ENCODE measurements around the gene DPM2.

The DPM2 gene

GRCh38 chr9:127980060-127980705, 42.5 kb upstream of the DPM2 start:
- H2BK120ac ChIP-seq (ENCODE audit: low read depth, low read length) = no peak overlapping the region
- no CpG with 5 or more reads among the region's 61 CpGs for WGBS, 2 donors (ENCODE audit: extremely low coverage in 2 of 2, insufficient read length in 2 of 2, insufficient replicate concordance in 1 of 2)
- peak overlapping the region; percentile 44 for H2AK5ac ChIP-seq (ENCODE audit: low read depth, low read length)
- peaks cover 25 to 33% of the 10 kb centered on the region in 2 donors for H3K4me1 ChIP-seq (ENCODE audit: control insufficient read depth in 2 of 2, insufficient read depth in 1 of 2, low read depth in 1 of 2, low read length in 2 of 2)
- no peaks in the 10 kb centered on the region for H3K9me3 ChIP-seq (replicated peaks in 1 of 2; ENCODE audit: control insufficient read depth in 2 of 2, insufficient read depth in 1 of 2, low read depth in 1 of 2, low read length in 2 of 2)
- no peak overlapping the region for H4K8ac ChIP-seq (ENCODE audit: low read depth, low read length)
- H2BK5ac ChIP-seq (ENCODE audit: low read length) = peak overlapping the region; percentile 61
- peaks cover 0 to 9% of the 10 kb centered on the region in 2 donors for H3K36me3 ChIP-seq (replicated peaks in 1 of 2; ENCODE audit: control insufficient read depth in 2 of 2, insufficient read depth in 2 of 2, low read length in 2 of 2)
- H3K4me3 ChIP-seq (ENCODE audit: low read length in 2 of 2) = peak overlapping the region; percentile 76 to 93
- H3K23ac ChIP-seq (ENCODE audit: low read depth, low read length, poor library complexity) = peak overlapping the region; percentile 77
- no peaks in the 10 kb centered on the region for H3K27me3 ChIP-seq (ENCODE audit: control insufficient read depth in 3 of 3, insufficient read depth in 3 of 3, low read depth in 1 of 3, low read length in 3 of 3)
- H2BK15ac ChIP-seq (ENCODE audit: low read length) = no peak overlapping the region
- peak overlapping the region; percentile 93 for H3K4me2 ChIP-seq (ENCODE audit: insufficient read depth, low read length, poor library complexity, severe bottlenecking)
- H3K18ac ChIP-seq (ENCODE audit: low read length) = peak overlapping the region; percentile 94
- peak overlapping the region; percentile 57 for H3K4ac ChIP-seq (ENCODE audit: low read length)
- DNase-seq (ENCODE audit: low spot score) = peak; percentile 32
- H3K14ac ChIP-seq (ENCODE audit: low read length) = peak overlapping the region; percentile 66
- no peaks in the 10 kb centered on the region for H3K79me1 ChIP-seq (ENCODE audit: low read depth, low read length)
- peak overlapping the region; percentile 96 for H3K9ac ChIP-seq (ENCODE audit: low read depth, low read length, poor library complexity)
- H3K27ac ChIP-seq (replicated peaks; ENCODE audit: low read length) = peak overlapping the region; percentile 86
- no peak overlapping the region for H2BK12ac ChIP-seq (ENCODE audit: low read length)
- H4K91ac ChIP-seq (ENCODE audit: low read depth, low read length, poor library complexity) = no peak overlapping the region
- H2AFZ ChIP-seq (ENCODE audit: low read length) = peak overlapping the region; percentile 73

GRCh38 chr9:127979333-127980059, 41.8 kb upstream of the DPM2 start:
- Histone ChIP-seq H3K14ac (ENCODE audit: low read length) (peak overlapping the region; percentile 66), H3K36me3 (replicated peaks in 1 of 2; ENCODE audit: control insufficient read depth in 2 of 2, insufficient read depth in 2 of 2, low read length in 2 of 2) (peaks cover 0 to 9% of the 10 kb centered on the region in 2 donors), H3K9ac (ENCODE audit: low read depth, low read length, poor library complexity) (peak overlapping the region; percentile 93), H2BK5ac (ENCODE audit: low read length) (peak overlapping the region; percentile 61), H3K4me2 (ENCODE audit: insufficient read depth, low read length, poor library complexity, severe bottlenecking) (peak overlapping the region; percentile 93), H3K4ac (ENCODE audit: low read length) (no peak overlapping the region), H4K91ac (ENCODE audit: low read depth, low read length, poor library complexity) (no peak overlapping the region), H3K23ac (ENCODE audit: low read depth, low read length, poor library complexity) (peak overlapping the region; percentile 77), H2AFZ (ENCODE audit: low read length) (no peak overlapping the region), H3K27ac (replicated peaks; ENCODE audit: low read length) (peak overlapping the region; percentile 41), H3K79me1 (ENCODE audit: low read depth, low read length) (peaks cover 6% of the 10 kb centered on the region), H3K27me3 (ENCODE audit: control insufficient read depth in 3 of 3, insufficient read depth in 3 of 3, low read depth in 1 of 3, low read length in 3 of 3) (no peaks in the 10 kb centered on the region), H3K18ac (ENCODE audit: low read length) (peak overlapping the region; percentile 52), H2BK120ac (ENCODE audit: low read depth, low read length) (no peak overlapping the region), H2BK15ac (ENCODE audit: low read length) (no peak overlapping the region), H2BK12ac (ENCODE audit: low read length) (no peak overlapping the region), H3K4me1 (ENCODE audit: control insufficient read depth in 2 of 2, insufficient read depth in 1 of 2, low read depth in 1 of 2, low read length in 2 of 2) (peaks cover 25 to 38% of the 10 kb centered on the region in 2 donors), H3K9me3 (replicated peaks in 1 of 2; ENCODE audit: control insufficient read depth in 2 of 2, insufficient read depth in 1 of 2, low read depth in 1 of 2, low read length in 2 of 2) (no peaks in the 10 kb centered on the region), H3K4me3 (ENCODE audit: low read length in 2 of 2) (peak overlapping the region; percentile 76 to 93), H4K8ac (ENCODE audit: low read depth, low read length) (no peak overlapping the region), H2AK5ac (ENCODE audit: low read depth, low read length) (no peak overlapping the region)
- no peak for DNase-seq (ENCODE audit: low spot score)
- no CpG with 5 or more reads among the region's 24 CpGs for WGBS, 2 donors (ENCODE audit: extremely low coverage in 2 of 2, insufficient read length in 2 of 2, insufficient replicate concordance in 1 of 2)

- WGBS, 2 donors (ENCODE audit: extremely low coverage in 2 of 2, insufficient read length in 2 of 2, insufficient replicate concordance in 1 of 2) = no CpG with 5 or more reads among the region's 5 CpGs
- no peak for DNase-seq (ENCODE audit: low spot score)
- H2BK15ac ChIP-seq (ENCODE audit: low read length) = no peak overlapping the region
- H2BK5ac ChIP-seq (ENCODE audit: low read length) = no peak overlapping the region
- no peak overlapping the region for H2BK12ac ChIP-seq (ENCODE audit: low read length)
- H3K4ac ChIP-seq (ENCODE audit: low read length) = no peak overlapping the region
- H3K9me3 ChIP-seq (replicated peaks in 1 of 2; ENCODE audit: control insufficient read depth in 2 of 2, insufficient read depth in 1 of 2, low read depth in 1 of 2, low read length in 2 of 2) = no peaks in the 10 kb centered on the region
- H2AFZ ChIP-seq (ENCODE audit: low read length) = no peak overlapping the region
- no peak overlapping the region for H2BK120ac ChIP-seq (ENCODE audit: low read depth, low read length)
- peaks cover 0 to 9% of the 10 kb centered on the region in 2 donors for H3K36me3 ChIP-seq (replicated peaks in 1 of 2; ENCODE audit: control insufficient read depth in 2 of 2, insufficient read depth in 2 of 2, low read length in 2 of 2)
- H3K27ac ChIP-seq (replicated peaks; ENCODE audit: low read length) = peak overlapping the region; percentile 41
- no peak overlapping the region for H3K23ac ChIP-seq (ENCODE audit: low read depth, low read length, poor library complexity)
- no peak overlapping the region for H4K8ac ChIP-seq (ENCODE audit: low read depth, low read length)
- peak overlapping the region; percentile 93 for H3K9ac ChIP-seq (ENCODE audit: low read depth, low read length, poor library complexity)
- no peak overlapping the region for H2AK5ac ChIP-seq (ENCODE audit: low read depth, low read length)
- peak overlapping the region; percentile 93 for H3K4me2 ChIP-seq (ENCODE audit: insufficient read depth, low read length, poor library complexity, severe bottlenecking)
- H3K18ac ChIP-seq (ENCODE audit: low read length) = peak overlapping the region; percentile 40
- H3K14ac ChIP-seq (ENCODE audit: low read length) = no peak overlapping the region
- H3K4me1 ChIP-seq (ENCODE audit: control insufficient read depth in 2 of 2, insufficient read depth in 1 of 2, low read depth in 1 of 2, low read length in 2 of 2) = peaks cover 25 to 39% of the 10 kb centered on the region in 2 donors
- H3K79me1 ChIP-seq (ENCODE audit: low read depth, low read length) = peaks cover 11% of the 10 kb centered on the region
- H3K27me3 ChIP-seq (ENCODE audit: control insufficient read depth in 3 of 3, insufficient read depth in 3 of 3, low read depth in 1 of 3, low read length in 3 of 3) = no peaks in the 10 kb centered on the region
- H3K4me3 ChIP-seq (ENCODE audit: low read length in 2 of 2) = peak overlapping the region; percentile 76 to 93
- no peak overlapping the region for H4K91ac ChIP-seq (ENCODE audit: low read depth, low read length, poor library complexity)
Observed at GRCh38 chr9:127979015-127979332, 41.3 kb upstream of the DPM2 start.

- peak overlapping the region; percentile 16 for H3K27ac ChIP-seq (replicated peaks; ENCODE audit: low read length)
- no peak overlapping the region for H3K23ac ChIP-seq (ENCODE audit: low read depth, low read length, poor library complexity)
- H3K79me1 ChIP-seq (ENCODE audit: low read depth, low read length) = peaks cover 17% of the 10 kb centered on the region
- H2BK15ac ChIP-seq (ENCODE audit: low read length) = no peak overlapping the region
- no peak overlapping the region for H2BK5ac ChIP-seq (ENCODE audit: low read length)
- H2AK5ac ChIP-seq (ENCODE audit: low read depth, low read length) = no peak overlapping the region
- peak overlapping the region; percentile 78 for H3K18ac ChIP-seq (ENCODE audit: low read length)
- peak overlapping the region; percentile 54 for H3K4me2 ChIP-seq (ENCODE audit: insufficient read depth, low read length, poor library complexity, severe bottlenecking)
- H3K4ac ChIP-seq (ENCODE audit: low read length) = no peak overlapping the region
- H2BK120ac ChIP-seq (ENCODE audit: low read depth, low read length) = no peak overlapping the region
- H3K27me3 ChIP-seq (ENCODE audit: control insufficient read depth in 3 of 3, insufficient read depth in 3 of 3, low read depth in 1 of 3, low read length in 3 of 3) = no peaks in the 10 kb centered on the region
- H3K9me3 ChIP-seq (replicated peaks in 1 of 2; ENCODE audit: control insufficient read depth in 2 of 2, insufficient read depth in 1 of 2, low read depth in 1 of 2, low read length in 2 of 2) = no peaks in the 10 kb centered on the region
- peaks cover 30 to 39% of the 10 kb centered on the region in 2 donors for H3K4me1 ChIP-seq (ENCODE audit: control insufficient read depth in 2 of 2, insufficient read depth in 1 of 2, low read depth in 1 of 2, low read length in 2 of 2)
- H3K14ac ChIP-seq (ENCODE audit: low read length) = no peak overlapping the region
- no peak overlapping the region for H4K8ac ChIP-seq (ENCODE audit: low read depth, low read length)
- WGBS, 2 donors (ENCODE audit: extremely low coverage in 2 of 2, insufficient read length in 2 of 2, insufficient replicate concordance in 1 of 2) = no CpG with 5 or more reads among the region's 12 CpGs
- H3K9ac ChIP-seq (ENCODE audit: low read depth, low read length, poor library complexity) = no peak overlapping the region
- no peak overlapping the region for H2AFZ ChIP-seq (ENCODE audit: low read length)
- H3K36me3 ChIP-seq (replicated peaks in 1 of 2; ENCODE audit: control insufficient read depth in 2 of 2, insufficient read depth in 2 of 2, low read length in 2 of 2) = peaks cover 0 to 9% of the 10 kb centered on the region in 2 donors
- H3K4me3 ChIP-seq (ENCODE audit: low read length in 2 of 2) = peak overlapping the region in 1 of 2 donors; percentile 76
- H4K91ac ChIP-seq (ENCODE audit: low read depth, low read length, poor library complexity) = no peak overlapping the region
- no peak overlapping the region for H2BK12ac ChIP-seq (ENCODE audit: low read length)
- no peak for DNase-seq (ENCODE audit: low spot score)
Observed at GRCh38 chr9:127977884-127978647, 40.4 kb upstream of the DPM2 start.
